COLO668 (cell line): ENCODE measurements around the gene CYP3A5.
"Not testable (repeated sequence)": the region's sequence is repeated elsewhere in the genome, so short reads cannot be mapped to it uniquely, and the experiment has no call there.

Source experiments
- DNase-seq: peaks from one replicate; lab custom pipeline; 2025; ENCODE audit not compliant: unreplicated experiment; lab: John Stamatoyannopoulos, UW

CYP3A5 gene

DNA sequence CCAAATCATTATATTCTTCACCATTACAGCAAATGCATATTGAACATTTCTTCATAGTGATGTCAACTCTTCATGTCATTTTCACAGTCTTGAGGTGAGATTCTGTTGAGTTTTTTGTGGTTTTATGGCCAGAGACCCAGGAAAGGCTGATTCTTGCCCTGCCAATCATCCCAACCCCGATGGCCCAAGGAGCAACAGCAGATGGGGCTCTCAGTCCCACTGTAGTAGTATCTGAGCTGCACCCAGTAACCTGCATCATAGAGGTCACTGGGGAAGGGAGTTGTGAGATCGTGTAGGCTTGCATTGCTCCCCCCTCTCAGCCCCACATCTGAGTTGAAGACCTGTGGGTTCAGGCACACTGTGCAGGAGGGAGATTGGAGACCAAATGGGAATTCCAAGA, 36.3 kb downstream of the CYP3A5 start:
- DNase-seq, result no peak

GRCh38 chr7:99642027-99642426, 37.8 kb downstream of the CYP3A5 start:
- no peak for DNase-seq

- no peak for DNase-seq
Measured at GRCh38 chr7:99639267-99639666, 40.5 kb downstream of the CYP3A5 start.

- no peak for DNase-seq
Measured at GRCh38 chr7:99638731-99639130, 41.1 kb downstream of the CYP3A5 start.

DNA sequence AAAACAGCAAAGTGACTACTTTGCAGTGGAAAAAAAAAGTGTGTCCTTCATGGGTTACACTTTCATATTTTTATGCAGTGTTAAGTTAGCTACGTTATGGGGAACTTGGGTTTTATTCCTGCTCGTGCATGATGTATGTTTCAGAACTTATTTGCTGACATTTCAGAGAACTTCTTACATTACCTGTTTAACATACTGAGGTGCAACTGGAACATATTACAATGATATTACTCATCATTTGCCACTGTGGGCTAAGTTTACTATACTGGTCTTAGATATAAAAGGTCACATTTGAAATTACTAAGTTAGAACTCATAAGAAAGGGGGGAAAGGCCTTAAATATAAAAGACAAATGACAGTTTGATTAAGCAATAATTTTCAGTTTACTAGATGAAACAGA, 42.4 kb downstream of the CYP3A5 start:
- not testable (repeated sequence) for DNase-seq

DNA sequence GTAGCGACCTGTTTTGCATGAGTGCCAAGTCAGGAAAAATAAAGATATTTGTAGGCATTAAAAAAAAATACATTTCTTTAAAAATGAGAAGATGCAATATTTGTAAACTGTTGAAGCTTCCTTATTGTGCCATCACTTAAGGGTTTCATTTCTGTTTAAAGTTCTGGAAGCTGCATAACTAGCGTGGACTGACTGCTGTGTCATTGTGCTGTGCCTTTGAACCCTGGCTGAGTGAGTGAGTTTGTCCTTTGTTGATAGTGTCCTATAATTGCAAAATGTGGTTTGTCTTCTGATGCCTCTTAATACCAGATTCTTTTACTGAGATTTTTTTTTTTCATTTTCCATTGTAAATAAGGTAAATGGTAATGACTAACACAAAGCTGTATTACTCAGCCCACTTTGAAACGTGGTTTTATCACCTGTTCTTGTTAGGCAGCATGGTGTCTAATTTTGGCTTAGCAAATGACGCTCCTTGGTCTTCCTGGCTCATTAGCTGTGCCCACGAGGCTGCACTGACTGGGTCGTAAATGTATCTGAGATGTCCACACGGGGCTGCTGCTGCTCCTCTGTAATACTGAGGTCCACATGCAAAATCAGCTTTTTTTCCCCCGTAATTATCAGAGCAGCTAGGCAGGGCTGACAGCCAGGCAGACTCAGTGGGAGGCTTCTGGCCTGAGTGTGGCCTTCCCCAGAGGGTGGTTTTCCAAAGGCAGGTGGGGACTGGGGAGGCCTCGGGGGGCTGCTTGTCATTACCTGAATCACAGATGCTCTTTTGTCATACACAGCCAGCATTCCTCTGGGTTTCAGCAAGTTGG, 48.3 kb downstream of the CYP3A5 start:
- DNase-seq, result no peak

DNA sequence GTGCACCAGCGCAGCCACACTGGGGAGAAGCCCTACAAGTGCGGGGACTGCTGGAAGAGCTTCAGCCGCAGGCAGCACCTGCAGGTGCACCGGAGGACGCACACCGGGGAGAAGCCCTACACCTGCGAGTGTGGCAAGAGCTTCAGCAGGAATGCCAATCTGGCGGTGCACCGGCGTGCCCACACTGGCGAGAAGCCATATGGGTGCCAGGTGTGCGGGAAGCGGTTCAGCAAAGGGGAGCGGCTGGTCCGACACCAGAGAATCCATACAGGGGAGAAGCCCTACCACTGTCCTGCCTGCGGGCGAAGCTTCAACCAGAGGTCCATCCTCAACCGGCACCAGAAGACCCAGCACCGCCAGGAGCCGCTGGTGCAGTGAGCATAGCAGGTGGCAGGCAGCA, 50.2 kb downstream of the CYP3A5 start:
- no peak for DNase-seq

DNA sequence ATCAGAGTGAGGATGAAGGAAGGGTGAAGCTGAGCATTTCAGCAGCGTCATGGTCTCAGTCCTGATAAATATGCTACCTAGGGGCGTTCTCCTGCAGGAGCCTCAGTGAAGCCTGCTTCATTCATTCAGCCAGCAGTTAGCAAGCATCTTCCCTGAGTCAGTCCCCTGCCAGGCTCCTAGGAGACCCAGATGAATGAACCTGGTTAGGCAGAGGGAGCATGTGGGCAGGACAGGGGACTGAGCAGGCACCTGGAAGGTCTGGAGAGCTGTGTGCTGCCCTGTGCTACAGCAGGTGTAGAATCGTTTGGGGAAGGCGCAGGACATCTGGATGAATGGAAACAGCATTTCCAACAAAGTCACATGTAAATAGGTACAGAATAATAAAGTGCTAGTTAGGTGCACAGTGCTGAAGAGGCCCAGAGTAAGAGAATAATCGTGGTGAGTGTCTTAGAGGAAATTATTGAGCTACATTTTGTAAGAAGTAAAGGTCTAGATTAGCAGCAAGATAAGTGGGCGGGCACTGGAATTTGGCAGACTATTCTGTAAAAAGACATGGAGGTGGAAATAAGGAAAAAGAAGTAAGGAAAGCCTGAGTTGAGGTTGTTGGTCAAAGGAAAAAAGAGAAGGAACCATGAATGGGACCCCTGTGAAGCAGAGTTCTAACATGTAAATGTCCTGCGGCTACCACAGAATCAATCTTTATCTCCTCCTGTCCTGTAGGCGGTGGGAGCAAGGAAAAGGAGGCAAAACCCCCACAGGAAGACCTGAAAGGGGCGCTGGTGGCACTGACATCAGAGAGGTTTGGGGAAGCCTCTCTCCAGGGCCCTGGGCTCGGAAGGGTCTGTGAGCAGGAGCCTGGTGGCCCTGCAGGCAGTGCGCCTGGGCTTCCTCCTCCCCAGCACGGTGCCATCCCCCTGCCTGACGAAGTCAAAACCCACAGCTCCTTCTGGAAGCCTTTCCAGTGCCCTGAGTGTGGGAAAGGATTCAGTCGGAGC, 51.0 kb downstream of the CYP3A5 start:
- DNase-seq, result no peak

DNA sequence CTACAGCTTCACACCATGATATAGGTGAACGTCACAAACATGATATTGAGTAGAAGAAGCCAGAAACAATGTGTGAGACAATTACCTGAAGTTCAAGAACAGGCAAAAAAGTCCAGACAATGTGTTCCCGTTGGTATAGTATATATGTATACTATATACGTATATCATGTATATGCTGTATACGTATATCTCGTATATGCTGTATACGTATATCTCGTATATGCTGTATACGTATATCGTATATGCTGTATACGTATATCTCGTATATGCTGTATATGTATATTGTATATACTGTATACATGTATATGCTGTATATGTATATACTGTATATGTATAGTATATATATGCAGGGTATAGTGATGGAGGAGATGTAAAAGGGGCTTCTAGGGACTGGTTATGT, 52.3 kb downstream of the CYP3A5 start:
- DNase-seq, result no peak

DNA sequence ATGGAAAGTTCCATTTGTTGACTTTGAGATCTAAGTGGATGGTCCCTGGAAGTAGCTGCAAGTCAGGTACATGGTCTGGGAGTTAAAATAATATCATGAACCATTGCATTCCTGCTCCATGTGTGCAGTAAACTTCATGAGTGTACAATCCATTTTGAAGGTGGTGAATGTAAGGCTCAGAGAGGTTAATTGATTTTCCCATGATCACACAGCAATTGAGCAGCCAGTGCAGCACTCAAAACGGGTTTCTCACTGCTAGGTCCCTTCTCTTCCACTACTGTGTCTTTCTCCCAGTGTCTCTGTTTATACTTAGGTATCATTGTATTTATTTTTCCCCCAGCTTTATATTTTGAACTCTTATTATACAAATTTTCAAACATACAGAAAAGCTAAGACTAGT, 53.1 kb downstream of the CYP3A5 start:
- DNase-seq, result no peak

DNA sequence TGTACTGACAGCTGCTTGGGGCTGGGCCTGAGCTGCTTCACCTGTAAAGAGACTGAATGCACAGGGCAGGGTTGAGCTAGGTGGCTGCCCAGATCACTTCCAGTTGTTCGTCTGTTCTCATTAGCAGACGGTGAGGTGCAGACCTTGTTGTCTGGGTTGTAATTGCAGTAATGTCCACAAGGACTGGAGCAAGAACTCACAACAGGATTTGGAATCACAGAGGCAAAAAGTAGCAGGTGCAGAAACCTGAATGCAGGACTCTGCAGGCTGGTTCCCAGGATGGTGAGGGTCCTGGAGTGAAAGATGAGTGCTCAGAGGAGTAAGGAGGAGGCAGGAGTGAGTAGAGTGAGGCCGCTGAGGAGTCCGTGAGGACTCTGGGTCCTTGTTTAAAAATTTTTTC, 53.8 kb downstream of the CYP3A5 start:
- DNase-seq, result no peak

DNA sequence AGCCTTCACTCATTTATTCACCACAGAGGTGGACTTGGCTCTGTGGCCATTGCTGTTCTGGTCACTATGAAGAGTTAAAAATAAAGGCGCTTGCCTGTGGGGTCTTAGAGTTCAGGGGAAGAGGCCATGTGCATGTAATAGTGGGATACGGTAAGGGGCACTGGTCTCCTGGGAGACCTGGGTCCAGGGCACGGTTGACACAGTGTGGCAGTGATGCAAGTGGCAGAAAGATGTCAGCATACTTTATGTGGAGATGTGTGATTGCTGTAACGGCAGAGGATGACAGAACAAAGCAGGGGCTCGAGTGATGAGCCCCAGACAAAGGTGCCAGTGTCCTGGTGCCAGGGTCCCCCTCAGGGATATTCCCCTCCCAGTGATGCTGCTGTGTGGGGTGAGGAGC, 54.5 kb downstream of the CYP3A5 start:
- no peak for DNase-seq

GRCh38 chr7:99624484-99624883, 55.3 kb downstream of the CYP3A5 start:
- no peak for DNase-seq

DNA sequence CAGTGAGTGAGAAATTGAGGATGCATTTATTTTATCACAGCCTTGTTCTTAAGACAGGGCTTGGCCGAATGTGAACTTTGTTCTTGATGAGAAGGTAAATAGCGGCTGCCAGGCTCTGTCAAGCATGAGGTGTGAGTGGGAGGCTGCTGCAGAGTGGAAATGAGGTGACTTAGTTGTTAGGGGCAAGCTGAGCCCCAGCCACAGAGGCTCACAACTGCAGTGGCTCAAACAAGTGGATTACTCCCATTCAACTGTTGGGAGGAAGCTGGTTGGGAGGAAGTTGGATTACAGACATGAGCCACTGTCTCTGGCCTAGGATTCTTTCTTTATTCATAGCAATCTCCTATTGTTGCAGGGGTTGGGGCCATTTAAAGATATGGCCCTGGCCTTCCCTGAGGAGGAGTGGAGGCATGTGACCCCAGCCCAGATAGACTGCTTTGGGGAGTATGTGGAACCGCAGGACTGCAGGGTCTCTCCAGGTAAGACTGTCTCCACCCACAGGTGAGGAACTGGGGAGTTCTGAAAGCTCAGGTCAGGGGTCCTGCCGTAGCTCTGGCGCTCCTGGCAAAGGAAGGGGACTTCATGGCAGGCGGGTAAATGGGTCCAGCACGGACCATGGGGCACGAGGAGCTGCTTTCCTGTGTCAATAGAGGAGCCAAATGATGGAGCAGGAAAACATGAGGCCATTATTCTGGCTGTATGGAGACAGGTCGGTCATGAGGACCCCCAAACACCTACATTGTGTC, 55.9 kb downstream of the CYP3A5 start:
- DNase-seq, result no peak

- no peak for DNase-seq
Measured at GRCh38 chr7:99623091-99623693, 56.6 kb downstream of the CYP3A5 start.

GRCh38 chr7:99622596-99622995, 57.2 kb downstream of the CYP3A5 start:
- no peak for DNase-seq

- no peak for DNase-seq
Measured at GRCh38 chr7:99621271-99621670, 58.5 kb downstream of the CYP3A5 start.

DNA sequence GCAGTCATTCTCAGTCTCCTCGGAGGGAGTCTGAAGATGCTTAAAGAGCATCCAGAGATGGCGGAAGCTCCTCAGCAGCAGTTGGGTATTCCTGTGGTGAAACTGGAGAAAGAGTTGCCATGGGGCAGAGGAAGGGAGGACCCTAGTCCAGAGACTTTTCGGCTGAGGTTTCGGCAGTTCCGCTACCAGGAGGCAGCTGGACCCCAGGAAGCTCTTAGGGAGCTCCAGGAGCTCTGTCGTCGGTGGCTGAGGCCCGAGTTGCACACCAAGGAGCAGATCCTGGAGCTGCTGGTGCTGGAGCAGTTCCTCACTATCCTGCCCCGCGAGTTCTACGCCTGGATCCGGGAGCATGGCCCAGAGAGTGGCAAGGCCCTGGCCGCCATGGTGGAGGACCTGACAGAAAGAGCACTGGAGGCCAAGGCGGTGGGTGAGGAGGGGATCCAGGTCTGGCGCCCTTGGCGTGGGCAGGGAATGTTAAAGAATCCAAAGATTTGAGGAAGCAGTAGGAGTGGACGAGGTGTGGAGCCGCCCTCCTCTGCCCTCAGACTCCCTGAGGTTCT, 60.1 kb downstream of the CYP3A5 start:
- no peak for DNase-seq

DNA sequence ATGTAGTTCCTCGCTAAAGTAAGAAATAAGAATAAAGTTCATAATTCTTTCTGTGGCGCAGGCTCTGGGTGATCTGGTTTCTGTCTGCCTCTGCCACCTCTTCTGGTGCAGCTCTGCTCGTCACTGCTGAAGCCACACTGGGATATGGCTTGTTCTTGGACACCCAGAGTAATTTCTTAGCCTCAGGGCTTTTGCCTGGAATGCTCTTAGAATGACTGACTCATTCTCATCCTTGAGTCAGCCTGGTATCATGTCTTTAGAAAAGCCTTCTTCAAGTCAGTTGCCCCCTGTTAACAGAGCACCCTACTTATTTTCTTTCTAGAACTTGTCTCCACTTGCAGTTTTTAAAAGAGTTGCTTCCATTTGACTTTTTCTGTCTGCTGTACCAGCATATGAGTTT, 61.1 kb downstream of the CYP3A5 start:
- DNase-seq, result no peak

GRCh38 chr7:99617192-99617781, 62.5 kb downstream of the CYP3A5 start:
- no peak for DNase-seq
